Thyroid gland (tissue), 4 donors: ENCODE data around the gene TIAM1. TPM values are rescaled to one million over a fixed set of nuclear protein-coding genes. Genes with fewer than 3 reads are reported as not detected.

Experiments
- DNase-seq, 2 donors: peaks; one replicate each; pipeline ENCODE4 v3.0.0-alpha.2; 2019
- H3K27ac ChIP-seq, 3 donors: fragments of 200-600 bp; sonication (generic); 1 replicate in 2 of 3; 2 replicates in 1 of 3; pipeline ENCODE4 v1.5.1; 2016 to 2019; ENCODE audit warnings: mild to moderate bottlenecking in 1 of 3, moderate library complexity in 1 of 3
- H3K27me3 ChIP-seq: fragments of 200-600 bp; sonication (generic); one replicate; pipeline ENCODE4 v1.5.1; 2019
- H3K36me3 ChIP-seq, 2 donors: fragments of 200-600 bp; sonication (generic); one replicate each; pipeline ENCODE4 v1.5.1; 2016 to 2019
- H3K4me1 ChIP-seq, 2 donors: fragments of 200-600 bp; sonication (generic); one replicate each; pipeline ENCODE4 v1.5.1; 2017 to 2019
- H3K4me3 ChIP-seq, 3 donors: fragments of 200-600 bp; sonication (generic); replicated peaks in 1 of 3; 1 replicate in 2 of 3; 2 replicates in 1 of 3; pipeline ENCODE4 v1.5.1; 2016; ENCODE audit warnings: mild to moderate bottlenecking in 1 of 3
- H3K9me3 ChIP-seq: fragments of 200-600 bp; sonication (generic); one replicate; pipeline ENCODE4 v1.5.1; 2017
- CTCF ChIP-seq, 6 experiments: fragments of 200-600 bp in 3 of 6; fragments of 450-650 bp in 3 of 6; sonication (generic) in 3 of 6; IDR thresholded peaks; one replicate each; pipeline ENCODE4 v1.5.1; 2016 to 2019; ENCODE audit warnings: antibody characterized with exemption in 6 of 6, mild to moderate bottlenecking in 2 of 6, inconsistent platforms in 1 of 6, moderate library complexity in 1 of 6
- POLR2A ChIP-seq, 2 donors: fragments of 450-650 bp; IDR thresholded peaks; one replicate each; pipeline ENCODE4 v1.6.1; 2017; ENCODE audit warnings: antibody characterized with exemption in 2 of 2, mild to moderate bottlenecking in 2 of 2, moderate library complexity in 1 of 2
- WGBS, 2 donors: methylation state at CpG; one replicate each; pipeline ENCODE4 v1.1.5; 2017; 5-methylcytosine and 5-hydroxymethylcytosine counted together
- intact Hi-C: fragments of 100-400 bp; cut with DNase I; formaldehyde crosslinking; loops from one replicate; pipeline ENCODE4 v1.15.1; 2023
- total RNA-seq, 4 donors: library from RNA; depleted of rRNA; stranded (reverse); fragments of >200 nt; gene quantifications; one replicate each; pipeline ENCODE4 v1.2.3, GENCODE V29; 2016

Gene TIAM1
- total RNA-seq, 4 donors from 2014 or later, result 2.2 to 6.7 (median 2.4) TPM

DNA sequence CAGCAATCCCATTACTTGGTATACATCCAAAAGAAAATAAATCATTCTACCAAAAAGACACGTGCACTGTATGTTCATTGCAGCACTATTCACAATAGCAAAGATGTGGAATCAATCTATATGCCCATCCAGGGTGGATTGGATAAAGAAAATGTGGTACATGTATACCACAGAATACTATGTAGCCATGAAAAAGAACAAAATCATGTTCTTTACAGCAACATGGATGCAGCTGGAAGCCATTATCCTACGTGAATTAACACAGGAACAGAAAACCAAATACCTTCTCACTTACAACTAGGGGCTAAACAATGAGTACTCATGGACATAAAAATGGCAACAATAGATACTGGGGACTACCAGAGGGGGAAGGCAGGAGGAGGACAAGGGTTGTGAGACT lies 147.3 kb downstream of the TIAM1 start:
- Histone ChIP-seq H3K27me3 (no peaks in the 10 kb centered on the region), H3K4me1 (peaks cover 0 to 11% of the 10 kb centered on the region in 2 donors), H3K4me3 (no peak overlapping the region), H3K9me3 (no peaks in the 10 kb centered on the region), H3K36me3 (no peaks in the 10 kb centered on the region), H3K27ac (no peak overlapping the region)
- no peak for TF ChIP-seq POLR2A (IDR thresholded peaks at IDR 0.05)
- no peak for TF ChIP-seq CTCF (IDR thresholded peaks at IDR 0.05)
- DNase-seq, result no peak
- WGBS, 2 donors, result 93 to 94% methylated on average over 2 of the region's 2 CpGs
- intact Hi-C loops, result loop anchor here (5.0 kb wide), 1 partner anchor 386 kb away; no protein-coding TSS in a partner anchor

DNA sequence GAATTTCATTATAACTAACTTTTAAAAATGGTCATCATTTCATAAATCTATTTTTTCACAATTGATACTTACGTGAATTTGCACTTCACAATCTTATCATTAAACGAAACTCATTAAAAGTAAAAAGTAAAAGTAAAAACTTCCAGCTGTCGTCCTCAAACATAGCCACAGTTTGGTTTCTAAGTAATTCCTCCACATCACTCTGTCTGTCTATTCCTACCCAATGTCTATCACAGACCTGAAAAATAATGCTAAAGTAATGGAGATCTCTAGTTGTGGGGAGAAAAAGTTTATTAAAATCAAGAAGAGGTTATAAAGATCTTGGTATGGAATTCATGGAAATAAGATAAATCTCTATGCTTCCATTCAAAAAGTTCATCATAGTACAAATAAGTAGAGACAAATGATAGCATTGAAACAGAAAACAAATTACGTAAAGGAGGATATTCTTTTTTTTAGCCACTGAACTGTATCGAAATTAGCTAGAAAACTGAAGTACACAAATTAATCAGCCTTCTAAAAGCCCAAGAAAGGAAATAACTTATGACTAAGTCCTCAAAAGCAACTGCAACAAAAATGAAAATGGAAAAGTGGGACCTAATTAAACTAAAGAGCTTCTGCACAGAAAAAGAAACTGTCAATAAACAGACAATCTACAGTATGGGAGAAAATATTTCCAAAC lies 148.6 kb downstream of the TIAM1 start:
- intact Hi-C loops, result loop anchor here (5.0 kb wide), 1 partner anchor 387 kb away; no protein-coding TSS in a partner anchor
- Histone ChIP-seq H3K9me3 (no peaks in the 10 kb centered on the region), H3K27ac (no peak overlapping the region), H3K27me3 (no peaks in the 10 kb centered on the region), H3K4me1 (no peaks in the 10 kb centered on the region), H3K36me3 (no peaks in the 10 kb centered on the region), H3K4me3 (no peak overlapping the region)
- no peak for DNase-seq
- 81 to 90% methylated on average over 5 of the region's 5 CpGs for WGBS, 2 donors
- no peak for TF ChIP-seq CTCF (IDR thresholded peaks at IDR 0.05)
- TF ChIP-seq POLR2A (IDR thresholded peaks at IDR 0.05), result no peak

GRCh38 chr21:31194510-31195293 lies 149.4 kb downstream of the TIAM1 start:
- 86 to 91% methylated on average over 5 of the region's 5 CpGs for WGBS, 2 donors
- Histone ChIP-seq H3K9me3 (no peaks in the 10 kb centered on the region), H3K27ac (no peak overlapping the region), H3K27me3 (no peaks in the 10 kb centered on the region), H3K4me1 (no peaks in the 10 kb centered on the region), H3K4me3 (no peak overlapping the region), H3K36me3 (no peaks in the 10 kb centered on the region)
- no peak for DNase-seq
- no peak for TF ChIP-seq POLR2A (IDR thresholded peaks at IDR 0.05)
- no peak for TF ChIP-seq CTCF (IDR thresholded peaks at IDR 0.05)
- intact Hi-C loops, result loop anchor here (5.0 kb wide), 1 partner anchor 388 kb away; no protein-coding TSS in a partner anchor

- intact Hi-C loops, result no loop called here
- TF ChIP-seq POLR2A (IDR thresholded peaks at IDR 0.05), result no peak
- no peak for TF ChIP-seq CTCF (IDR thresholded peaks at IDR 0.05)
- H3K27ac ChIP-seq, result no peak overlapping the region
- no peak overlapping the region for H3K4me3 ChIP-seq
- DNase-seq, result no peak
- no peaks in the 10 kb centered on the region for H3K9me3 ChIP-seq
- H3K36me3 ChIP-seq, result no peaks in the 10 kb centered on the region
- H3K27me3 ChIP-seq, result no peaks in the 10 kb centered on the region
- H3K4me1 ChIP-seq, result no peaks in the 10 kb centered on the region
- WGBS, 2 donors, result 96 to 97% methylated on average over 12 of the region's 12 CpGs
Measured at GRCh38 chr21:31193761-31194160, 150.3 kb downstream of the TIAM1 start.

DNA sequence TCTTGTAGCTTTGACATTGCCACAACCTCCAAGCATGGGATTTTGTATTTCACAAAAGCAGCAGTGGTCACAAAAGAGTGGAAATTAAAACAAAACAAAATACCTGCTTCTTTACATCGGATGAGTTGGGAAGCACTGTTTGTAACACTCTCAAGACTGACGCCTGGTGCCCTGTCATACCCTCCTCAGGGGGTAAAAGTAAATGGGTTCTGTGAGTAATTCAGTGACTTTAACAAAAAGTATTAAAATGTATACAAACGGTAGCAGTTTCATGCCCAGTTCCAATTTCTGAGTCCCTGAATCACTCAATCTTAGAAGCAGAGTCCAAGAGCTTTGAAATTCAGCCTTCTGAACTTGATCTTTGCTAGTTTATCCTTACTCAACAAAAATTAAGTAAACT lies 152.5 kb downstream of the TIAM1 start:
- H3K4me1 ChIP-seq, result no peaks in the 10 kb centered on the region
- intact Hi-C loops, result no loop called here
- WGBS, 2 donors, result 86 to 90% methylated on average over 3 of the region's 3 CpGs
- H3K4me3 ChIP-seq, result no peak overlapping the region
- no peak overlapping the region for H3K27ac ChIP-seq
- no peaks in the 10 kb centered on the region for H3K36me3 ChIP-seq
- no peaks in the 10 kb centered on the region for H3K9me3 ChIP-seq
- TF ChIP-seq CTCF (IDR thresholded peaks at IDR 0.05), result no peak
- no peak for TF ChIP-seq POLR2A (IDR thresholded peaks at IDR 0.05)
- no peaks in the 10 kb centered on the region for H3K27me3 ChIP-seq
- DNase-seq, result no peak
